Dermis blood vessel endothelial cell (primary cell): ENCODE results near the gene VSIR. TPM values are rescaled to one million over a fixed set of nuclear protein-coding genes. Genes with fewer than 3 reads are reported as not detected.

Experiments used
- DNase-seq: peaks from one replicate; pipeline ENCODE4 v3.0.0; 2010
- total RNA-seq: library from RNA; depleted of rRNA; stranded (reverse); fragments of >200 nt; gene quantifications from 2 replicates; pipeline ENCODE4 v1.2.3, GENCODE V29; 2014

Gene VSIR
- total RNA-seq, 1 donor from 2014 or later, result 42.2 TPM

GRCh38 chr10:71806704-71807556, 33.6 kb upstream of the VSIR start:
- no peak for DNase-seq

GRCh38 chr10:71805776-71806703, 32.7 kb upstream of the VSIR start:
- peak; percentile 54 for DNase-seq

- DNase-seq, result no peak
These were observed 30.8 kb upstream of the VSIR start for GRCh38 chr10:71804077-71804476.

GRCh38 chr10:71802715-71803488, 29.6 kb upstream of the VSIR start:
- no peak for DNase-seq

GRCh38 chr10:71802235-71802634, 28.9 kb upstream of the VSIR start:
- no peak for DNase-seq

GRCh38 chr10:71801361-71801760, 28.0 kb upstream of the VSIR start:
- DNase-seq, result no peak

GRCh38 chr10:71799608-71800453, 26.5 kb upstream of the VSIR start:
- no peak for DNase-seq

GRCh38 chr10:71799112-71799511, 25.8 kb upstream of the VSIR start:
- DNase-seq, result no peak

- DNase-seq, result no peak
These were observed 24.9 kb upstream of the VSIR start for GRCh38 chr10:71798308-71798624.

GRCh38 chr10:71797533-71798307, 24.4 kb upstream of the VSIR start:
- DNase-seq, result peak; percentile 73

- DNase-seq, result no peak
These were observed 23.6 kb upstream of the VSIR start for GRCh38 chr10:71796749-71797405.

GRCh38 chr10:71795248-71795647, 21.9 kb upstream of the VSIR start:
- DNase-seq, result peak; percentile 63

- no peak for DNase-seq
These were observed 17.6 kb upstream of the VSIR start for GRCh38 chr10:71790749-71791440.

GRCh38 chr10:71789871-71790270, 16.6 kb upstream of the VSIR start:
- no peak for DNase-seq

- DNase-seq, result no peak
These were observed 15.6 kb upstream of the VSIR start for GRCh38 chr10:71788954-71789353.

GRCh38 chr10:71784679-71785272, 11.5 kb upstream of the VSIR start:
- no peak for DNase-seq

- no peak for DNase-seq
These were observed 10.8 kb upstream of the VSIR start for GRCh38 chr10:71783917-71784678.

GRCh38 chr10:71782917-71783490, 9.7 kb upstream of the VSIR start:
- DNase-seq, result peak; percentile 45
